ENCODE results near the gene PROK2.

Gene PROK2

DNA sequence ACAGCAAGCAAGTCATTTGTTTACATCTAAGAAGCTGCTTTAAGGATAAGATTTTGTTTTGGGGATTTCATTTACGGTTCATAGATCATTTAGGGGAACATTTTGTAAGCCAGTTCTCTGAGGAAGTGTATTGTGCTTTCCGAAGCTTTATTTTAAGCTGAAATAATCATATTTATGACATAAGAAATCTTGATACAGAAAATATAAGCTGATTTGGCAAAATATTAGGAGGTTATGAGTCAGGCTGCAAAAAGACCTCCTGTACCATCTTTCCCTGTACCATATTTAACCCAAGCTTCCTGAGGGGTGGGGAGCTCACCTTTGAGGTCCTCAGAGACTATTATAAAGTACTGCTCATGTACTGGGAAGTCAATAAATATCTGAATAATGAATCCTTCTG, 51.6 kb downstream of the PROK2 start:
- DNase-seq, result no peak

DNA sequence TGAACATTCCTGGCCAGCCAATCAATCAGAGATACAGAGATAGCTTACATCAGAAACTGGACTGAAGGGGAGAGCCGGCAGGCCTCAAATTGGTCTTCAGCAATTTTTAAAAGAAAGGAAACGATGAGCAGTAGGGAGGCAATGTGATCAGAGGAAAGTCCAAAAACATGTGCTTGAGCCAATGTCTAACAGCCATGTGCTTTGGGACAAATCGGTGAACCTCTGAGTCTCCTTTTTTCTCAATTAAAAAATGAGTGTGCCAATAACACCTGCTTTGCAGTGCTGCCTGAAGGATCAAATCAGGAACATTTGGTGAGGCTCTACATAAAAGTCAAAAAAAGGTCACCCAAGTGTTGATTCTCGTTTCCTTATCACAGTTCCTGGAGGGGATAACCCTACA, 52.3 kb downstream of the PROK2 start:
- DNase-seq, result no peak

DNA sequence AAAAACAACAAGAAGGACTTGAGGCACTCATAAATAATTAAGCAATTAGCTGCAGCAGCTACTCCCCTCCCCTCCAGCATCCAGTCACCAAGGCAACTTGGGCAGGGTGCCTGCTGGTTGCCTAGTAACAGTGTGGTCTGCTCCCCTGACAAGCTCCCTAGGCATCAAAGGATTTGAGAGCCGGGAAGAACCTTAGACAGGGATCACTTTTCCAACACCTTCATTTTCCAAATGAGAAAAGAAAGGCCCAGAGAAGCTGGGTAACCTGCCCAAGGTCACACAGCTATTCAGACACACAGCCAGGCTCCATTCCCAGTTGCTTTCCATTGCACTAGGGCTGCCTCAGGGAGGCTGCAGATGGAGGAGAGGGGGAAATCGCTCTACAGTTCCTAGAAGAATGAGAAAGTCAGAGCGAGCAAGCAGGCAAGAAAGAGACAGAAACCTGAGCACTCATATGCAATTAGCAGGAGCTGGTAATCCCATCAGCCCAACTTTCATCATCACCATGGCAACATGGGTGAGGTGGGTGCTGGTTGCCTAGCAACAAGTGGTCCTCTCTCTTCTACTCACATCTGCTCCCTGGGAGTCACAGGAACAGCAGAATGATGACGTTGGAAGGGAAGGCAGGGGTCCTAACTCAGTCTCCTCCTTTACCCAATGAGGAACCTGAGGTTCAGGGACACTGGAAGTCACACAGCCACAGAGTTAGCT, 56.2 kb downstream of the PROK2 start:
- DNase-seq, result peak; percentile 22

GRCh38 chr3:71726146-71726545, 58.8 kb downstream of the PROK2 start:
- no peak for DNase-seq

DNA sequence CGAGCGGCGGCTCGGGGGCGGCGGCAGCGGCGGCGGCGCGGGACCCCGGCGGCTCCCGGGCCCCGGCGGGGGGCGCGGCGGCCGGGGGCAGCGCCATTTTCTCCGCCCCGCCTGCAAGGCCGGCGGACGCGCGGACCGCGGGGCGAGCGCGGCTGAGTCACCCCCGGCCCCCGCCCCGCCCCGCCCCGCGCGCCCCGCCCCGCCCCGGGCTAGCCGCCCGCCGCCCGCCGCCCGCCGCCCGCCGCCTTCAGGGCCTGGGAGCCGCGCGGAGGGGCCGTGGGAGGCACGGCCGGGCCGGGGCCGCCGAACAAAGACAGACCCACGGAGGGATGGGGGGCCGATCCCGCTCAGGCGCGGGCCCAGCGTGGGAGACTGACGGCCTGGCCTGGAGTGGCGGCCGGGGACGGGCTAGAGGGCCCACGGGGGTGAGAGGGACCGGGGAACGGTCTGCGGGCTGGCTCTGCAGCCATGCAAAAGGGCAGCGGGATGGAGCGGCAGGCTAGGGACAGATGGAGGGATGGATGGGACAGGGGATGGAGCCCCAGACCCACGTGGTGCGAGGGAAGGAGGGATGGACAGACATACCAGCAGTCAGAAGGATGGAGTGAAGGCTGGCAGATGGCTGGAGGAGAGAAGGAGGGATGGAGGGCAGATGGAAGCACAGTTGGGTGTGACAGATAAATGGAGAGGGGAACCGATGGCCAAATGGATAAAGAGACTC, 59.5 kb downstream of the PROK2 start, which contains the start of gene EIF4E3:
EIF4E3 (minus strand) TSS at position 132 of the 721 bp plus-strand sequence; CDS start at position 97, 35 bp downstream.
- DNase-seq, result peak; percentile 45

DNA sequence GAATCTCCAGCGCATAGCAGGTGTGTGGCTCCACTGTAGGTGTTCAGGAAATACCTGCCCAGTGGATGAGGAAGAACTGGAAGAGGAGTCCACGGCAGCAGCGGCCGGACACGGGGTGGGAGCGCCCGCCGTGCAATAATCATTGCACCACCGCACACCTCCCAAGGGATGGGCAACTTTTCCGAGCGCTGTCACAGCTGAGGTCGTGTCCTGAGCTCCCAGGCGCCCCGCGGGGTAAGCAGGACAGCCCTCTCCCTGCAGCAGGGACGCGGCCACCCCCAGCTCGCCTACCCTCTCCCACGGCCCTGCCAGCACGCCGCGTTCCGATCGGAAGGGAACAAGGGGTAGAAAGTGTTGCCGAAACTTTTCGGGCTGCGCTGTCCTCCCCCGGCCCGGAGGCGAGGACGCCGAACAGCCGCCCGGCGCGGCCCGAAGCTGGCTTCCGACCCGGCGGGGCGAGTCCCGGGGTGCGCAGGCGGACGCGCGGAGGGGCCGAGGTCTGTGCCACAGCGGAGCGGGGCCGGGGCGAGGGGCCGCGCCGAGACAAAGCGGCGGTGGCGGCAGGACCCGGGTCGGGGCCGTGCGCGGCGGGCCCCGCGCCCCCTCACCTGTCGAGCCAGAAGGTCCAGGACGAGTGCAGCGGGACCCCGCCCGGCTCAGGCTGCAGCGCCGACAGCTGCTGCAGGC, 60.2 kb downstream of the PROK2 start:
- no peak for DNase-seq

- no peak for DNase-seq
Measured at GRCh38 chr3:71724171-71724453, 60.8 kb downstream of the PROK2 start.

DNA sequence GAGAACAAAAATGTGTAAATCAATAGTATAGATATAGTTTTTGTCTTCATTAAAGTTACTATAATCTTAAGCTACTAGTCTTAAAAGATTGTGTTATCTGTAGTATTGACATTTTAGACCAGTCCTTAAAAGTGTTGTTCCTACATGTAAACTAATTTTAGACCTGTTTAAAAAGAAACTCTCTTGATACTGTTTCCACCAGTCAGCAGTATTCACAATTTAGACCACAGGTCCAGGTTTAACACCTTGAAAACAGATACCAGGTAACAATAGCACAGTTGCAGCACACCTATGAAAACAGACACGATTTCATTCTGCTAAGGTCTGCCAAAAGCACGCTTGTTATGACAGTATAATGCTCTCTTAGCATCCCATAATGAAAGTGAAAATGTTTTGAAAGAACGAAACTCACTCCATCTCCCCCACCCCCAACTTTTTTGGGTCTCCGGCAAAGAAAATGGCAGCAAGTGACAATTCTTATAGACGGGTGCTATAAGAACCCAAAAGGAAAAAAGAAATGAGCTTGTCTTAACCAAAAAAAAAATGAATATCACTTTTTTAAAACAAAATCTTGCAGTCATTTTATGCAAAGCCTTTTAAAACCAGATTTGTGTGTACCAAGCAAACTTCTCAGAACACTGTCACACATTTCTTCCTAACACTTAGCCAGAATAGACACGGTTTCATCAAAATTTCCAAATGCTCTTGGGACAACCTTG, 61.3 kb downstream of the PROK2 start:
- DNase-seq, result no peak

DNA sequence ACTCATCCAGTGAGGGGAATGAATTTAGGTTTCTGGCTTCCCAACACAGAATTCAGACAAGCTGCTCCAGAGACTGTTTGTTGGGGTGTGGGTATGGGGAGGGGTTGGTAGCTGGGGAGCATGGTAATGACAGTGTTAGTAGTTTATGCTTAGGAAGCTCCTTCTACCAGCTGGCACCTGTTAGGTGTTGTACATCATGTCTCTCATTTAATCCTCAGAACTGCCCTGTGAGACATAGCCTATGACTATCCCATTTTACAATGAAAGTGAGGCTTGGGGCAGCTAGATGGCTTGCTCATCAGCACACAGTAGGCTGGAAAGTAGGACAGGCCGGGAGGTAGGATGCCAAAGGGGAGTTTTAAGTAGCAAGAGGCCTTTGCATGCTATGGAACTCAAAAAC, 62.3 kb downstream of the PROK2 start:
- no peak for DNase-seq
